Measurements from ENCODE around the gene AKIP1.

AKIP1 gene

DNA sequence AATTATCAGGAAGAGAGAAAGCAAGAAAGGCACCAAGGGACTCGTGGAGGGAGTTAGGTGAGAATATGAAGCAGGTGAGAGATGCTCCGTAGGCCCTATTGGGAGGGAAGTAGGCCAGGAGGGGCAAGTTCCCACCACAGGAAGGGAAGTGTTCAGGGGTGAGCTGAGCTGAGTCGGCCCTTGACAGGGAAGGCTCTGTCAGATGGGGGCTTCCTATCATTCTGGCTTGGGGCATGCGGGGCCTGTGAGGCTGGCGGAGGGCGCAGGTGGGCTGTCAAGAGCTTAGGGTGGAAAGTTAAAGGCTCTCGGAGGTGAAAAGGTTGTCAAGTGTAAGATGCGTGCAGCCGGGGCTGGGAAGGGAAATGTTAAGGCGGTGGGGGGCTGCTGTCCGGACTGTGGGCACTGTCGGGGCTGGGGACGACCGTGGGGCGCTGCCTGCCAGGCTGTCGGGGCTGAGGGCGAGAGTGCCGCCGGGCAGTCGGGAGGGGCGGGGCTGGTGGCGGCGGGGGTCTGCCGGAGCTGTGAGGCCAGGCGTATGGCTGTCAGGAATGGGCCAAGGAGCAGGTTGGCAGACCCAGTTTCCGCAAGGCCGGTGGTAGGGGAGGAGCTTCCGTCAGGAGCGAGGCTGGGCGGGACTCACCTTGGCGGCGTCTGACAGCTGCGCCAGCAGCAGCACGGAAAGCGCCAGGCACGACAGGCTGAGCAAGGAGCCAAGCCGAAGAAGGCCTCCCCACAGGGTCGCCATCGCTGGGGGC, 52.8 kb downstream of the AKIP1 start:
- peak; percentile 78 for DNase-seq

DNA sequence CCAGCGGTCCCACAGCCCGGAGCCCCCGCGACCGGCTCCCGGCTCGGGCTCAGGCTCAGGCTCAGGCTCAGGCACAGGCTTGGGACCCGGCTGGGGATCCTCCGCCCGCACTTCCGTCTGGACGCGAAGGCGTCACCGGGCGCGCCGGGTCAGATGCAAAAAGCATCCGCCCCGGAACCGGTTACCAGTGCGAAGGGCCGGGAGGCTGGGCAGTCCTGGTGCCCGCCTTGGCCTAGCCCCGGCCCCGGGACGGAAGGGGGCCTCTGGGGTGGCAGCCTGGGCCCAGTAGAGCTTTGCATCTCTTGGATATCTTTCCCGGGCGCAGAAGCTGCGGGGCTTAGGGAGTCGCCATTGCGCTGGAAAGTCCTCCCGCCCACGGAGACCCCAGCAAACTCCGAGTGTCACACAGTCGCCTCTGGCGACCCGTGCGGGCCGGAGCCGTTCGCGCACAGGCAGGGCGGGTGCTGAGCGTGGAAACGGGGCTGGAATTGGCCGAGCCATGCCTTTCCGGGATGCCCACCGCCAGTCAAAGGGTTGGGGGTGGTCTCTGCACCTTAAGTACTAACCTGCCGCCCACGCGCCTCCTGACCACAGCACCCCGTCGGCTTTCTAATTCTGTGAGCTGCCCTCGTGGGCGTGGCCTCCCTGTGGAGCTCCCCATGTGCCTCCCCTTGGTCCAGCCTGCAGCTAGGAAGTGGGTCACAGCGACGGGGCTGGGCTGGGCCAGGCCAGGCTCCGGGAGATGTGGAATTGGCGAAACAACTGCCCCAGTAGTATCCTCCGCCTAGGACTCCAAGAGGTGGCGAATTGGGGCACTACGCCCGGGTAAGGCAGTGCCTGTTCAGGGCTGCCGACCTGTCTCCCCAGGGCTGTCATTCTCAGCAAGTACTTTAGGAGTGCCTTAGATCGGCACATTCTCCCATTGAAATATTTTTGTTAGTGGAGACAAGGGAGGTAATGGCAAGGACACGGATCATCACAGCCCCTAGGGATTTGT, 53.6 kb downstream of the AKIP1 start, which contains the start of gene TMEM9B:
Gene TMEM9B (minus strand): TSS at position 119 of the 997 bp plus-strand sequence. CDS start 129 bp downstream, outside the sequence.
- DNase-seq: peak; percentile 77

DNA sequence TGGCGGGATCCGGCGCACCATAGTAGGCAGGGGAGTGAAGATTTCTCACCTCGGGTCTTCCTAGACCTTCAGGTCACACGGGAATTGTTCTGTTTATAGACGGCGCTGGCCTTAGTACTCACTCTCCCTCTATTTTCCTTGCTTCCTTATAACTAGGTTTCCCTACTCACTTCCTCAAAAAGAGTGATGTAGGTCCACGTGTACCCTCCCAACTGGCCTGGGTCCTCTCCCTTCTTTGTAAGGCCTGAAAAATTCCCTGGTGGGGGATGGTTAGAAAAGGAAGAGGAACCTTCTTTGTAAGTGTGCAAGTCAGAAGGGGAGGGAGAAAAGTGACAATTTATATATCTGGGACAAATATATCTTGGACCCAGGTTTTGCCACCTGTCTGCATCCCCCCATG, 56.2 kb downstream of the AKIP1 start:
- DNase-seq: no peak
